Measurements from ENCODE around the gene PAPSS2.

PAPSS2 gene

GRCh38 chr10:87753995-87754866 is 94.6 kb downstream of the PAPSS2 start:
- no peak for DNase-seq

GRCh38 chr10:87757685-87758084 is 98.0 kb downstream of the PAPSS2 start:
- no peak for DNase-seq

- no peak for DNase-seq
Measured at GRCh38 chr10:87759551-87759950, 99.9 kb downstream of the PAPSS2 start.

GRCh38 chr10:87760195-87760905 is 100.7 kb downstream of the PAPSS2 start:
- no peak for DNase-seq

GRCh38 chr10:87761153-87761552 is 101.5 kb downstream of the PAPSS2 start:
- no peak for DNase-seq

GRCh38 chr10:87761892-87762291 is 102.2 kb downstream of the PAPSS2 start:
- DNase-seq, result peak in 1 of 2 donors; percentile 10

- no peak for DNase-seq
Measured at GRCh38 chr10:87763086-87763861, 103.6 kb downstream of the PAPSS2 start.

GRCh38 chr10:87764072-87764934 is 104.6 kb downstream of the PAPSS2 start:
- DNase-seq, result no peak

GRCh38 chr10:87765666-87766376 is 106.1 kb downstream of the PAPSS2 start:
- DNase-seq, result no peak

GRCh38 chr10:87767253-87767652 is 107.6 kb downstream of the PAPSS2 start:
- no peak for DNase-seq

GRCh38 chr10:87771871-87772500 is 112.3 kb downstream of the PAPSS2 start:
- peak in 1 of 2 donors; percentile 22 for DNase-seq

GRCh38 chr10:87775766-87776165 is 116.1 kb downstream of the PAPSS2 start:
- no peak for DNase-seq

GRCh38 chr10:87776328-87776727 is 116.7 kb downstream of the PAPSS2 start:
- DNase-seq, result no peak

- no peak for DNase-seq
Measured at GRCh38 chr10:87781545-87781944, 121.9 kb downstream of the PAPSS2 start.

- no peak for DNase-seq
Measured at GRCh38 chr10:87782721-87783120, 123.0 kb downstream of the PAPSS2 start.

GRCh38 chr10:87786421-87786820 is 126.7 kb downstream of the PAPSS2 start:
- no peak for DNase-seq

GRCh38 chr10:87790185-87790584 is 130.5 kb downstream of the PAPSS2 start:
- no peak for DNase-seq

GRCh38 chr10:87794285-87794684 is 134.6 kb downstream of the PAPSS2 start:
- DNase-seq, result no peak

All from CD4-positive, alpha-beta T cell treated with Interferon alpha-2 for 1 hour (primary cell).